Thyroid gland (tissue), 4 donors: ENCODE measurements around the gene TNIK. TPM values are rescaled to one million over a fixed set of nuclear protein-coding genes. Genes with fewer than 3 reads are reported as not detected.

Experiments
- DNase-seq, 2 donors: peaks; one replicate each; pipeline ENCODE4 v3.0.0-alpha.2; 2019
- H3K27ac ChIP-seq, 3 donors: fragments of 200-600 bp; sonication (generic); 1 replicate in 2 of 3; 2 replicates in 1 of 3; pipeline ENCODE4 v1.5.1; 2016 to 2019; ENCODE audit warnings: mild to moderate bottlenecking in 1 of 3, moderate library complexity in 1 of 3
- H3K27me3 ChIP-seq: fragments of 200-600 bp; sonication (generic); one replicate; pipeline ENCODE4 v1.5.1; 2019
- H3K36me3 ChIP-seq, 2 donors: fragments of 200-600 bp; sonication (generic); one replicate each; pipeline ENCODE4 v1.5.1; 2016 to 2019
- H3K4me1 ChIP-seq, 2 donors: fragments of 200-600 bp; sonication (generic); one replicate each; pipeline ENCODE4 v1.5.1; 2017 to 2019
- H3K4me3 ChIP-seq, 3 donors: fragments of 200-600 bp; sonication (generic); replicated peaks in 1 of 3; 1 replicate in 2 of 3; 2 replicates in 1 of 3; pipeline ENCODE4 v1.5.1; 2016; ENCODE audit warnings: mild to moderate bottlenecking in 1 of 3
- H3K9me3 ChIP-seq: fragments of 200-600 bp; sonication (generic); one replicate; pipeline ENCODE4 v1.5.1; 2017
- CTCF ChIP-seq, 6 experiments: fragments of 200-600 bp in 3 of 6; fragments of 450-650 bp in 3 of 6; sonication (generic) in 3 of 6; IDR thresholded peaks; one replicate each; pipeline ENCODE4 v1.5.1; 2016 to 2019; ENCODE audit warnings: antibody characterized with exemption in 6 of 6, mild to moderate bottlenecking in 2 of 6, inconsistent platforms in 1 of 6, moderate library complexity in 1 of 6
- POLR2A ChIP-seq, 2 donors: fragments of 450-650 bp; IDR thresholded peaks; one replicate each; pipeline ENCODE4 v1.6.1; 2017; ENCODE audit warnings: antibody characterized with exemption in 2 of 2, mild to moderate bottlenecking in 2 of 2, moderate library complexity in 1 of 2
- WGBS, 2 donors: methylation state at CpG; one replicate each; pipeline ENCODE4 v1.1.5; 2017; 5-methylcytosine and 5-hydroxymethylcytosine counted together
- intact Hi-C: fragments of 100-400 bp; cut with DNase I; formaldehyde crosslinking; loops from one replicate; pipeline ENCODE4 v1.15.1; 2023
- total RNA-seq, 4 donors: library from RNA; depleted of rRNA; stranded (reverse); fragments of >200 nt; gene quantifications; one replicate each; pipeline ENCODE4 v1.2.3, GENCODE V29; 2016

TNIK gene
- total RNA-seq, 4 donors from 2014 or later: 29.7 to 84.1 (median 48.9) TPM

- no peaks in the 10 kb centered on the region for H3K9me3 ChIP-seq
- no peaks in the 10 kb centered on the region for H3K36me3 ChIP-seq
- no peak for DNase-seq
- no peak overlapping the region for H3K4me3 ChIP-seq
- H3K4me1 ChIP-seq: no peaks in the 10 kb centered on the region
- no peak overlapping the region for H3K27ac ChIP-seq
- intact Hi-C loops: no loop called here
- no peak for TF ChIP-seq CTCF (IDR thresholded peaks at IDR 0.05)
- TF ChIP-seq POLR2A (IDR thresholded peaks at IDR 0.05): no peak
- WGBS, 2 donors: 68 to 69% methylated on average over 5 of the region's 5 CpGs
- no peaks in the 10 kb centered on the region for H3K27me3 ChIP-seq
Measured at GRCh38 chr3:171168086-171168485, 292.1 kb downstream of the TNIK start.

- no peak for DNase-seq
- intact Hi-C loops: no loop called here
- TF ChIP-seq POLR2A (IDR thresholded peaks at IDR 0.05) (no peak), CTCF (IDR thresholded peaks at IDR 0.05) (no peak)
- Histone ChIP-seq H3K4me3 (no peak overlapping the region), H3K9me3 (no peaks in the 10 kb centered on the region), H3K27me3 (no peaks in the 10 kb centered on the region), H3K27ac (no peak overlapping the region), H3K36me3 (no peaks in the 10 kb centered on the region), H3K4me1 (no peaks in the 10 kb centered on the region)
- 87 to 96% methylated on average over 1 of the region's 1 CpG for WGBS, 2 donors
Measured at GRCh38 chr3:171165983-171166382, 294.2 kb downstream of the TNIK start.

GRCh38 chr3:171165499-171165921 lies 294.7 kb downstream of the TNIK start:
- no peaks in the 10 kb centered on the region for H3K4me1 ChIP-seq
- no peak for TF ChIP-seq POLR2A (IDR thresholded peaks at IDR 0.05)
- no peak for TF ChIP-seq CTCF (IDR thresholded peaks at IDR 0.05)
- intact Hi-C loops: no loop called here
- DNase-seq: no peak
- H3K9me3 ChIP-seq: no peaks in the 10 kb centered on the region
- H3K27me3 ChIP-seq: no peaks in the 10 kb centered on the region
- no peak overlapping the region for H3K4me3 ChIP-seq
- H3K36me3 ChIP-seq: no peaks in the 10 kb centered on the region
- 90 to 92% methylated on average over 3 of the region's 3 CpGs for WGBS, 2 donors
- H3K27ac ChIP-seq: no peak overlapping the region

- H3K4me1 ChIP-seq: no peaks in the 10 kb centered on the region
- no peak for DNase-seq
- H3K36me3 ChIP-seq: no peaks in the 10 kb centered on the region
- TF ChIP-seq POLR2A (IDR thresholded peaks at IDR 0.05) (no peak), CTCF (IDR thresholded peaks at IDR 0.05) (no peak)
- no peak overlapping the region for H3K4me3 ChIP-seq
- no peaks in the 10 kb centered on the region for H3K27me3 ChIP-seq
- H3K9me3 ChIP-seq: no peaks in the 10 kb centered on the region
- intact Hi-C loops: no loop called here
- no peak overlapping the region for H3K27ac ChIP-seq
Measured at GRCh38 chr3:171164067-171164465, 296.1 kb downstream of the TNIK start.

GRCh38 chr3:171163101-171164066 lies 296.8 kb downstream of the TNIK start:
- no peaks in the 10 kb centered on the region for H3K36me3 ChIP-seq
- H3K4me1 ChIP-seq: no peaks in the 10 kb centered on the region
- no peaks in the 10 kb centered on the region for H3K9me3 ChIP-seq
- intact Hi-C loops: no loop called here
- TF ChIP-seq POLR2A (IDR thresholded peaks at IDR 0.05) (no peak), CTCF (IDR thresholded peaks at IDR 0.05) (peak in 3 of 6 experiments; percentile 40 to 44 (median 44))
- no peak overlapping the region for H3K4me3 ChIP-seq
- no peak overlapping the region for H3K27ac ChIP-seq
- no peak for DNase-seq
- no peaks in the 10 kb centered on the region for H3K27me3 ChIP-seq
